ENCODE measurements around the gene SLC39A11.
"Not testable (repeated sequence)": the region's sequence is repeated elsewhere in the genome, so short reads cannot be mapped to it uniquely, and the experiment has no call there.

Gene SLC39A11

DNA sequence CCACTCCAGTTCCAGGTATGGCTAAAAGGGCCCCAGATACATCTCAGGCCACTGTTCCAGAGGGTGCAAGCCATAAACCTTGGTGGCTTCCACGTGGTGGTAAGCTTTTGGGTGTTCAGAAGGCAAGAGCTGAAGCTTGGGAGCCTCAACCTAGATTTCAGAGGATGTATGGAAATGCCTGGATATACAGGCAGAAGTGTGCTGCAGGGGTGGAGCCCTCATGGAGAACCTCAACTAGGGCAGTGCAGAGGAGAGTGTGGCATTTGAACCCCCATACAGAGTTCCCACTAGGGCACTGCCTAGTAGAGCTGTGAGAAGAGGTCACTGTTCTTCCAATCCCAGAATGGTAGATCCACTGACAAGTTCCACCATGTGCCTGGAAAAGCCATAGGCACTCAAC lies 267.3 kb downstream of the SLC39A11 start:
- Histone ChIP-seq H3K27me3 (ENCODE audit: control insufficient read depth in 5 of 5, insufficient read depth in 4 of 5, low read length in 5 of 5) (no peaks in the 10 kb centered on the region), H3K36me3 (ENCODE audit: control insufficient read depth in 5 of 5, insufficient read depth in 5 of 5, low read length in 5 of 5) (peaks cover 4 to 18% (median 7%) of the 10 kb centered on the region in 5 donors), H3K9ac (ENCODE audit: low read length in 5 of 5) (no peak overlapping the region)

GRCh38 chr17:72824267-72824666 lies 268.2 kb downstream of the SLC39A11 start:
- H3K4me3 ChIP-seq (ENCODE audit: low read depth in 1 of 5, low read length in 5 of 5); H3K9ac ChIP-seq (ENCODE audit: low read length in 5 of 5); H3K27ac ChIP-seq (ENCODE audit: low read depth, low read length); H3K4me1 ChIP-seq (ENCODE audit: control insufficient read depth in 5 of 5, insufficient read depth in 5 of 5, low read length in 5 of 5); H3K27me3 ChIP-seq (ENCODE audit: control insufficient read depth in 5 of 5, insufficient read depth in 4 of 5, low read length in 5 of 5): not testable (repeated sequence)
- Histone ChIP-seq H3K9me3 (ENCODE audit: control insufficient read depth in 5 of 5, low read length in 5 of 5) (peaks cover 0 to 15% (median 13%) of the 10 kb centered on the region in 5 donors), H3K36me3 (ENCODE audit: control insufficient read depth in 5 of 5, insufficient read depth in 5 of 5, low read length in 5 of 5) (peaks cover 4 to 18% (median 7%) of the 10 kb centered on the region in 5 donors)

More for the DNA sequence above, 267.3 kb downstream of the SLC39A11 start:
- peak overlapping the region in 1 of 5 donors; percentile 22 for H3K4me3 ChIP-seq (ENCODE audit: low read depth in 1 of 5, low read length in 5 of 5)
- H3K27ac ChIP-seq (ENCODE audit: low read depth, low read length) = no peak overlapping the region
- H3K9me3 ChIP-seq (ENCODE audit: control insufficient read depth in 5 of 5, low read length in 5 of 5) = peaks cover 0 to 15% (median 13%) of the 10 kb centered on the region in 5 donors
- H3K4me1 ChIP-seq (ENCODE audit: control insufficient read depth in 5 of 5, insufficient read depth in 5 of 5, low read length in 5 of 5) = no peaks in the 10 kb centered on the region

DNA sequence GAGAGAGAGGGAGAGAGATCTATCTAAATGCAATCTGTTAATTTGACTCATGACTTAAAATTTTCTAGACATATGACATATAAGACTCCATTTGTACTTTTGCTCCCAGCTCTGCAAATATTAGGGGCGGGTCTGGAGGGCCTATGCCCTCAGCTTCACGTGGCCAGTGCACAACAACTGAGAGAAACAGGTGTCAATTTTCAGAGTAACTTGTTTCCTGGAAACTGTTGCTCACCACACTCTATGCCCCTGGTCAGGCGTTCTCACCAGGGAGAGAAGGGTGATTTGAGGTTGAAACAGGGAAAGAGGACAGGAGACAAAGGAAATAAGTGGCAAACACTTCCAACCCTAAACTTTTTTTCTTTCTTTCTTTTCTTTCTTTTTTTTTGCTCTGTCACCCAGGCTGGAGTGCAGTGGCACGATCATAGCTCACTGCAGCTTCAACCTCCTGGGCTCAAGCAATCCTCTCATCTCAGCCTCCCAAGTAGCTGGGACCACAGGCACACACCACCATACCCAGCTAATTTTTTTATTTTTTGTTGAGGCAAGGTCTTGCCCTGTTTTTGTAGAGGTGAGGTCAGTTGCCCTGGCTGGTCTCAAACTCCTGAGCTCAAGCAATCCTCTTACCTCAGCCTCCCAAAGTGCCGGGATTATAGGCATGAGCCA lies 270.0 kb downstream of the SLC39A11 start:
- Histone ChIP-seq H3K9ac (ENCODE audit: low read length in 5 of 5) (no peak overlapping the region), H3K9me3 (ENCODE audit: control insufficient read depth in 5 of 5, low read length in 5 of 5) (peaks cover 0 to 15% (median 13%) of the 10 kb centered on the region in 5 donors), H3K36me3 (ENCODE audit: control insufficient read depth in 5 of 5, insufficient read depth in 5 of 5, low read length in 5 of 5) (peaks cover 7 to 23% (median 9%) of the 10 kb centered on the region in 5 donors), H3K27ac (ENCODE audit: low read depth, low read length) (no peak overlapping the region), H3K27me3 (ENCODE audit: control insufficient read depth in 5 of 5, insufficient read depth in 4 of 5, low read length in 5 of 5) (no peaks in the 10 kb centered on the region), H3K4me3 (ENCODE audit: low read depth in 1 of 5, low read length in 5 of 5) (no peak overlapping the region), H3K4me1 (ENCODE audit: control insufficient read depth in 5 of 5, insufficient read depth in 5 of 5, low read length in 5 of 5) (no peaks in the 10 kb centered on the region)

GRCh38 chr17:72816406-72816805 lies 276.1 kb downstream of the SLC39A11 start:
- peaks cover 4 to 33% (median 11%) of the 10 kb centered on the region in 5 donors for H3K36me3 ChIP-seq (ENCODE audit: control insufficient read depth in 5 of 5, insufficient read depth in 5 of 5, low read length in 5 of 5)
- no peak overlapping the region for H3K9ac ChIP-seq (ENCODE audit: low read length in 5 of 5)
- H3K27ac ChIP-seq (ENCODE audit: low read depth, low read length) = no peak overlapping the region

DNA sequence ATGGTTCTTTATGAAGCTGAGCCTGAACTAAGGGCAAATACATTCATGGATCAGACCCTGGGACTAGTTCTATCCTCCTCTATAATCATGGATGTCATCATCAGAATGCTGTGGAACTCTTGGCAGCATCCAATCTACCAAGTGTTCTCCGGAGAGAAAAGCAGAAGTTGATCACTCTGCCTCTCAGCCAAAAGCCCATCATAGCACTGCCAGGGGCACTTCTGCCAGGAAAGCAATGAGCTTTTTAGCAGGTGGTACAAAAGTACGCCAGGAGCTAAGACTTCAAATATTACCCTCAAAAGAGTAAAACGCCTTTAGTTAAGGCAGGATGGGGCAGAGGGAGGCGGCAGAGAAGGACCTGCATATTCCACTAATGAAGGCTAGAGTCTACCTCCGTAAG lies 279.0 kb downstream of the SLC39A11 start:
- no peaks in the 10 kb centered on the region for H3K4me1 ChIP-seq (ENCODE audit: control insufficient read depth in 5 of 5, insufficient read depth in 5 of 5, low read length in 5 of 5)
- no peak overlapping the region for H3K9ac ChIP-seq (ENCODE audit: low read length in 5 of 5)
- peaks cover 0 to 11% (median 7%) of the 10 kb centered on the region in 5 donors for H3K9me3 ChIP-seq (ENCODE audit: control insufficient read depth in 5 of 5, low read length in 5 of 5)
- H3K27ac ChIP-seq (ENCODE audit: low read depth, low read length) = no peak overlapping the region
- H3K36me3 ChIP-seq (ENCODE audit: control insufficient read depth in 5 of 5, insufficient read depth in 5 of 5, low read length in 5 of 5) = peaks cover 5 to 33% (median 11%) of the 10 kb centered on the region in 5 donors
- H3K27me3 ChIP-seq (ENCODE audit: control insufficient read depth in 5 of 5, insufficient read depth in 4 of 5, low read length in 5 of 5) = no peaks in the 10 kb centered on the region
- H3K4me3 ChIP-seq (ENCODE audit: low read depth in 1 of 5, low read length in 5 of 5) = no peak overlapping the region

More at GRCh38 chr17:72816406-72816805, 276.1 kb downstream of the SLC39A11 start:
- Histone ChIP-seq H3K9me3 (ENCODE audit: control insufficient read depth in 5 of 5, low read length in 5 of 5) (peaks cover 0 to 5% (median 1%) of the 10 kb centered on the region in 5 donors), H3K4me3 (ENCODE audit: low read depth in 1 of 5, low read length in 5 of 5) (no peak overlapping the region), H3K4me1 (ENCODE audit: control insufficient read depth in 5 of 5, insufficient read depth in 5 of 5, low read length in 5 of 5) (no peaks in the 10 kb centered on the region), H3K27me3 (ENCODE audit: control insufficient read depth in 5 of 5, insufficient read depth in 4 of 5, low read length in 5 of 5) (no peaks in the 10 kb centered on the region)

DNA sequence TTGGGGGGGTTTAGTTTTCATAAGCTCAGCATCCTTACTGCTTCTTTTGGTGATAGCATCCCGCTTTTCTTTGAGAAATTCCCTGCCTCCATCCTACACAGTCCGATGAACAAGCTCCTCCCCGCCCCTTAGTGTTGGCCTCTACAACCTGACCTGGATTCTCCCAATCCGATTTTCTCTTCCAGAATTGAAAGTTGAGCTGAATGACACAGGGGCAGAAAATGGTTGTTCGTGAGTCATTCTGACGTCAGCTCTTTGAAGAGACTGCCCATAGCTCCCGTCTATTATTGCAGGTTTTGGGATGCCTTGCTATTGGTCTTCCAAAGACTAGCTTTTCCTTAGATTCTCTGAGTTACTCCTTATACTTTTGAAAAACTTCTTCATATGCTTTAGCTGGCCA lies 279.7 kb downstream of the SLC39A11 start:
- Histone ChIP-seq H3K9me3 (ENCODE audit: control insufficient read depth in 5 of 5, low read length in 5 of 5) (peaks cover 0 to 11% (median 7%) of the 10 kb centered on the region in 5 donors), H3K27me3 (ENCODE audit: control insufficient read depth in 5 of 5, insufficient read depth in 4 of 5, low read length in 5 of 5) (no peaks in the 10 kb centered on the region), H3K9ac (ENCODE audit: low read length in 5 of 5) (no peak overlapping the region), H3K36me3 (ENCODE audit: control insufficient read depth in 5 of 5, insufficient read depth in 5 of 5, low read length in 5 of 5) (peaks cover 5 to 27% (median 11%) of the 10 kb centered on the region in 5 donors), H3K27ac (ENCODE audit: low read depth, low read length) (no peak overlapping the region), H3K4me3 (ENCODE audit: low read depth in 1 of 5, low read length in 5 of 5) (no peak overlapping the region), H3K4me1 (ENCODE audit: control insufficient read depth in 5 of 5, insufficient read depth in 5 of 5, low read length in 5 of 5) (no peaks in the 10 kb centered on the region)

DNA sequence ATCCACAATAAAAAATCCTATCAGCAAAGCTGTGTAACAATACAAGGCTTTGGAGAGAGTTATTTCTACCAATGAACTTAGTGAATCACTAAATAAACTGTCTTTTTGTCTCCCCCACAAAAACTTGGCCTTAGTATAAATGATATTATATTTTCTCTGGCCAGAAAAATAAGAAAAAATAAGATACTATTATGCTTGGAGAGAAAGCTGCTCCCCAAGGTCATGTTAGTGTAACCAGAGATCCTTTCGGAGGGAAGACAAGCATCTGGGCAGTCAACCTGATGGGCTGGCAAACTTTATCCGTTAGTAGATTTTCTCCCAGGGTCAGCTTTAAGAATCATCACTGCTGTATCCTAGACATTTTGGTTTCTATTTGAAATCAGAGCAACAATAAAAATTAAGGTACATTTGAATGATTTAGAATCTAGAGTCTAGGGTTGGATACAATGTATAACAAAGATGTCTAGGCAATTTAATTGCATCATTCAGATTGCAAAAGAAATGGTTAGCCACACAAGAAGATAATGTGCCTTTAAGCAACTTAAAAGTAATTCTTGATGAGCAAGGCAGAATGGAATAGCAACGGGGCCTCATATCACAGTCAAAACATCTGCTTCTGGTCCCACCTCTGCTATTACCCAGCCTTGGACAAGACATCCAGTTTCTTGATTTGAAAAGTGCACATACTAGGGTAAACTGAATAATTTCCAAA lies 280.4 kb downstream of the SLC39A11 start:
- H3K27ac ChIP-seq (ENCODE audit: low read depth, low read length) = no peak overlapping the region
- no peaks in the 10 kb centered on the region for H3K4me1 ChIP-seq (ENCODE audit: control insufficient read depth in 5 of 5, insufficient read depth in 5 of 5, low read length in 5 of 5)
- no peak overlapping the region for H3K9ac ChIP-seq (ENCODE audit: low read length in 5 of 5)
- H3K36me3 ChIP-seq (ENCODE audit: control insufficient read depth in 5 of 5, insufficient read depth in 5 of 5, low read length in 5 of 5) = peaks cover 5 to 22% (median 11%) of the 10 kb centered on the region in 5 donors
- no peaks in the 10 kb centered on the region for H3K27me3 ChIP-seq (ENCODE audit: control insufficient read depth in 5 of 5, insufficient read depth in 4 of 5, low read length in 5 of 5)
- no peak overlapping the region for H3K4me3 ChIP-seq (ENCODE audit: low read depth in 1 of 5, low read length in 5 of 5)
- peaks cover 0 to 11% (median 7%) of the 10 kb centered on the region in 5 donors for H3K9me3 ChIP-seq (ENCODE audit: control insufficient read depth in 5 of 5, low read length in 5 of 5)

GRCh38 chr17:72810991-72811508 lies 281.4 kb downstream of the SLC39A11 start:
- no peak overlapping the region for H3K9ac ChIP-seq (ENCODE audit: low read length in 5 of 5)
- peaks cover 0 to 11% (median 7%) of the 10 kb centered on the region in 5 donors for H3K9me3 ChIP-seq (ENCODE audit: control insufficient read depth in 5 of 5, low read length in 5 of 5)
- H3K36me3 ChIP-seq (ENCODE audit: control insufficient read depth in 5 of 5, insufficient read depth in 5 of 5, low read length in 5 of 5) = peaks cover 3 to 16% (median 6%) of the 10 kb centered on the region in 5 donors
- H3K4me3 ChIP-seq (ENCODE audit: low read depth in 1 of 5, low read length in 5 of 5) = no peak overlapping the region
- H3K27me3 ChIP-seq (ENCODE audit: control insufficient read depth in 5 of 5, insufficient read depth in 4 of 5, low read length in 5 of 5) = no peaks in the 10 kb centered on the region
- H3K4me1 ChIP-seq (ENCODE audit: control insufficient read depth in 5 of 5, insufficient read depth in 5 of 5, low read length in 5 of 5) = no peaks in the 10 kb centered on the region
- H3K27ac ChIP-seq (ENCODE audit: low read depth, low read length) = no peak overlapping the region

DNA sequence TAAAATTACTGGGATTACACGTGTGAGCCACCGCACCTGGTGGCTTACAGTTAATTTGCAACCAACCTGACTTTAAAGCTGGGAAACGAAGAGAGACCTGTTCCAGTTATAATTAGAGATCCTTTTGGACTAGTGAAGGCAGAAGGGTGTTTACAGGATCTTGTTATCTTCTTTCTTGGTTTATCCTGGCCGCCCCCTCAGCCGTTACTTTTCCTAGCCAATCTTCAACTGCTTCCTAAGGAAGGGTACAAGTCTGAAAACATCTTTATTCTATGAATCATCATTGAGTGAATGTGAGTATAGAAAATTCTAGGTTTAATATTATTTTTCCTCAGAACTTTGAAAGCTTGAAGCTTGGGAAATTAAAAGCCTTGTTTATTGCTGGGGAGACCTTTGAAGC lies 286.5 kb downstream of the SLC39A11 start:
- no peaks in the 10 kb centered on the region for H3K27me3 ChIP-seq (ENCODE audit: control insufficient read depth in 5 of 5, insufficient read depth in 4 of 5, low read length in 5 of 5)
- H3K4me3 ChIP-seq (ENCODE audit: low read depth in 1 of 5, low read length in 5 of 5) = no peak overlapping the region
- no peak overlapping the region for H3K27ac ChIP-seq (ENCODE audit: low read depth, low read length)
- H3K9ac ChIP-seq (ENCODE audit: low read length in 5 of 5) = no peak overlapping the region
- peaks cover 0 to 4% (median 0%) of the 10 kb centered on the region in 5 donors for H3K36me3 ChIP-seq (ENCODE audit: control insufficient read depth in 5 of 5, insufficient read depth in 5 of 5, low read length in 5 of 5)
- H3K9me3 ChIP-seq (ENCODE audit: control insufficient read depth in 5 of 5, low read length in 5 of 5) = peaks cover 0 to 7% (median 5%) of the 10 kb centered on the region in 5 donors
- no peaks in the 10 kb centered on the region for H3K4me1 ChIP-seq (ENCODE audit: control insufficient read depth in 5 of 5, insufficient read depth in 5 of 5, low read length in 5 of 5)

Measured in subcutaneous abdominal adipose tissue (tissue), 5 donors.